Erythroblast (primary cell): ENCODE results near the gene PCBD1.

Experiments used
- GATA1 ChIP-seq: IDR thresholded peaks from 2 replicates; pipeline ENCODE4 v1.6.1; 2011; ENCODE audit warnings: low read depth, mild to moderate bottlenecking, control low read depth, low read length, moderate library complexity
- POLR2A ChIP-seq: IDR thresholded peaks from 2 replicates; pipeline ENCODE4 v1.6.1; 2011; ENCODE audit warnings: mild to moderate bottlenecking, low read length

- TF ChIP-seq POLR2A (no peak), GATA1 (no peak)
Measured at GRCh38 chr10:70893227-70894006, 5.1 kb upstream of the PCBD1 start.
